ENCODE data around the gene OCA2. TPM values are rescaled to one million over a fixed set of nuclear protein-coding genes. Genes with fewer than 3 reads are reported as not detected.

OCA2 gene
- total and polyA plus RNA-seq, 2 of the 13 experiments (the other 11 are each of a cell fraction or from before 2014, with no cell fraction given) = 0.02 to 0.05 TPM

DNA sequence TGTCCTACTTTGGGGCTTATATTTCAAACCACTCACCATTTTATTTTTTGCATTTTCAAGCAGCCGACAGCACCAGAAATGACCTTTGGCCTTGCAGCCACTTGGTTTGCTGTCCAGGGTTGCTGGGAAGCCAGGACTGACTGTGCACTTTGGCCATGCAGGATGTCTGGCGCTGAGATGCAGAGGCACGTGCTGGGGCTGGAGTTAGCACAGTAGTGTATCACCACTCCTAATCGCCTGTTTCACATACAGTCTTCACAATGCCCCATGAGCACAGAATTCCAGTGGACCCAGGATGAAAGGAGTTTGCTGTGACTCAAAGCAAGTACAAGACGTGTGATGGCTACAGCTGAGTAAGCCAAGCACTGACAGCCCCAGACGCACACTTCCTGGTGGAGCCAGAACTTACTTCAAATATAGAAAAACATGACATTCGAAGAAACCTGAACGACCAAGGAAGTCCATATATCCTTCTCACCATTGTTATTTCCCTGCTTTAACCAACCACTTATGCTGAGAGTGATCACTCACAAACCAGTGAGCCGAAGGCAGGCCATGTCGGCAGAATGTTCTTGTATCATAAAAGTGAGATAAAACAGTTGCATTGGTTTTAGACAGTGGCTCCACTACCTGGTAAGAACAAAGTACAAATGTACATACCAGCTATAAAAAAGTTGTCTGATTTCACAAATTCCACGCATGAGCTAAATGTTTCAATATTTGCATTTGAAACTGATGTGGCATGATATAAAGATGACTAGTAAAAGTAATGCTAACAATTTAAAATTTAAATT lies 16.0 kb downstream of the OCA2 start (continued):
- TF ChIP-seq, protein P1, sequence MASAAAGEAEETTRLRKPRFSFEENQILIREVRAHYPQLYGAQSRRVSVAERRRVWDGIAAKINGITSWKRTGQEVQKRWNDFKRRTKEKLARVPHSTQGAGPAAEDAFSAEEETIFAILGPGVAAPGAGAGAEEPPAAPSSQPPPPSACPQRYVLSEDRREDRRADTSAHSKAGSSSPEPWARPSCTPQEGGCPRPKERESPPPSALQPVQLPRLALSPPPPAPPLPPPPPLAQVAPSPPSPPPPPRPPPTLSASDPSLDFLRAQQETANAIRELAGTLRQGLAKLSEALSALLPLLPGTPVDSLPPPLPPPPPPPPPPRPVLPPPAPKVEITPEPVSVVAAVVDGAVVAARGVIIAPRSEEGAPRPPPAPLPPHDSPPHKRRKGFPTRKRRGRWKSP (CRISPR knock-in tag; IDR thresholded peaks at IDR 0.05) = peak; percentile 39; the same call in 1 of the 2 replicates
- TF ChIP-seq ZKSCAN1 (IDR thresholded peaks at IDR 0.05; ENCODE audit: low read length) = 0 out of 2 replicates have a peak, but pooled peaks have one; percentile 56
- TF ChIP-seq ZNF766 (CRISPR knock-in tag; IDR thresholded peaks at IDR 0.05; ENCODE audit: borderline replicate concordance) = peak; percentile 70; the same call in 1 of the 2 replicates
- TF ChIP-seq MIER2 (CRISPR knock-in tag; IDR thresholded peaks at IDR 0.05) = peak; percentile 86
- TF ChIP-seq, protein P2, sequence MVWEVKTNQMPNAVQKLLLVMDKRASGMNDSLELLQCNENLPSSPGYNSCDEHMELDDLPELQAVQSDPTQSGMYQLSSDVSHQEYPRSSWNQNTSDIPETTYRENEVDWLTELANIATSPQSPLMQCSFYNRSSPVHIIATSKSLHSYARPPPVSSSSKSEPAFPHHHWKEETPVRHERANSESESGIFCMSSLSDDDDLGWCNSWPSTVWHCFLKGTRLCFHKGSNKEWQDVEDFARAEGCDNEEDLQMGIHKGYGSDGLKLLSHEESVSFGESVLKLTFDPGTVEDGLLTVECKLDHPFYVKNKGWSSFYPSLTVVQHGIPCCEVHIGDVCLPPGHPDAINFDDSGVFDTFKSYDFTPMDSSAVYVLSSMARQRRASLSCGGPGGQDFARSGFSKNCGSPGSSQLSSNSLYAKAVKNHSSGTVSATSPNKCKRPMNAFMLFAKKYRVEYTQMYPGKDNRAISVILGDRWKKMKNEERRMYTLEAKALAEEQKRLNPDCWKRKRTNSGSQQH (CRISPR knock-in tag; IDR thresholded peaks at IDR 0.05; ENCODE audit: low read depth) = no peak
- TF ChIP-seq ZNF234 (CRISPR knock-in tag; conservative IDR thresholded peaks at IDR 0.05) = no peak
- no peak for TF ChIP-seq ZBTB7B (CRISPR knock-in tag; IDR thresholded peaks at IDR 0.05)
- TF ChIP-seq, protein P3, sequence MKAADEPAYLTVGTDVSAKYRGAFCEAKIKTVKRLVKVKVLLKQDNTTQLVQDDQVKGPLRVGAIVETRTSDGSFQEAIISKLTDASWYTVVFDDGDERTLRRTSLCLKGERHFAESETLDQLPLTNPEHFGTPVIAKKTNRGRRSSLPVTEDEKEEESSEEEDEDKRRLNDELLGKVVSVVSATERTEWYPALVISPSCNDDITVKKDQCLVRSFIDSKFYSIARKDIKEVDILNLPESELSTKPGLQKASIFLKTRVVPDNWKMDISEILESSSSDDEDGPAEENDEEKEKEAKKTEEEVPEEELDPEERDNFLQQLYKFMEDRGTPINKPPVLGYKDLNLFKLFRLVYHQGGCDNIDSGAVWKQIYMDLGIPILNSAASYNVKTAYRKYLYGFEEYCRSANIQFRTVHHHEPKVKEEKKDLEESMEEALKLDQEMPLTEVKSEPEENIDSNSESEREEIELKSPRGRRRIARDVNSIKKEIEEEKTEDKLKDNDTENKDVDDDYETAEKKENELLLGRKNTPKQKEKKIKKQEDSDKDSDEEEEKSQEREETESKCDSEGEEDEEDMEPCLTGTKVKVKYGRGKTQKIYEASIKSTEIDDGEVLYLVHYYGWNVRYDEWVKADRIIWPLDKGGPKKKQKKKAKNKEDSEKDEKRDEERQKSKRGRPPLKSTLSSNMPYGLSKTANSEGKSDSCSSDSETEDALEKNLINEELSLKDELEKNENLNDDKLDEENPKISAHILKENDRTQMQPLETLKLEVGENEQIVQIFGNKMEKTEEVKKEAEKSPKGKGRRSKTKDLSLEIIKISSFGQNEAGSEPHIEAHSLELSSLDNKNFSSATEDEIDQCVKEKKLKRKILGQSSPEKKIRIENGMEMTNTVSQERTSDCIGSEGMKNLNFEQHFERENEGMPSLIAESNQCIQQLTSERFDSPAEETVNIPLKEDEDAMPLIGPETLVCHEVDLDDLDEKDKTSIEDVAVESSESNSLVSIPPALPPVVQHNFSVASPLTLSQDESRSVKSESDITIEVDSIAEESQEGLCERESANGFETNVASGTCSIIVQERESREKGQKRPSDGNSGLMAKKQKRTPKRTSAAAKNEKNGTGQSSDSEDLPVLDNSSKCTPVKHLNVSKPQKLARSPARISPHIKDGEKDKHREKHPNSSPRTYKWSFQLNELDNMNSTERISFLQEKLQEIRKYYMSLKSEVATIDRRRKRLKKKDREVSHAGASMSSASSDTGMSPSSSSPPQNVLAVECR (CRISPR knock-in tag; IDR thresholded peaks at IDR 0.05; ENCODE audit: borderline replicate concordance) = peak; percentile 29; the same call in 1 of the 2 replicates
- TF ChIP-seq, protein P4, sequence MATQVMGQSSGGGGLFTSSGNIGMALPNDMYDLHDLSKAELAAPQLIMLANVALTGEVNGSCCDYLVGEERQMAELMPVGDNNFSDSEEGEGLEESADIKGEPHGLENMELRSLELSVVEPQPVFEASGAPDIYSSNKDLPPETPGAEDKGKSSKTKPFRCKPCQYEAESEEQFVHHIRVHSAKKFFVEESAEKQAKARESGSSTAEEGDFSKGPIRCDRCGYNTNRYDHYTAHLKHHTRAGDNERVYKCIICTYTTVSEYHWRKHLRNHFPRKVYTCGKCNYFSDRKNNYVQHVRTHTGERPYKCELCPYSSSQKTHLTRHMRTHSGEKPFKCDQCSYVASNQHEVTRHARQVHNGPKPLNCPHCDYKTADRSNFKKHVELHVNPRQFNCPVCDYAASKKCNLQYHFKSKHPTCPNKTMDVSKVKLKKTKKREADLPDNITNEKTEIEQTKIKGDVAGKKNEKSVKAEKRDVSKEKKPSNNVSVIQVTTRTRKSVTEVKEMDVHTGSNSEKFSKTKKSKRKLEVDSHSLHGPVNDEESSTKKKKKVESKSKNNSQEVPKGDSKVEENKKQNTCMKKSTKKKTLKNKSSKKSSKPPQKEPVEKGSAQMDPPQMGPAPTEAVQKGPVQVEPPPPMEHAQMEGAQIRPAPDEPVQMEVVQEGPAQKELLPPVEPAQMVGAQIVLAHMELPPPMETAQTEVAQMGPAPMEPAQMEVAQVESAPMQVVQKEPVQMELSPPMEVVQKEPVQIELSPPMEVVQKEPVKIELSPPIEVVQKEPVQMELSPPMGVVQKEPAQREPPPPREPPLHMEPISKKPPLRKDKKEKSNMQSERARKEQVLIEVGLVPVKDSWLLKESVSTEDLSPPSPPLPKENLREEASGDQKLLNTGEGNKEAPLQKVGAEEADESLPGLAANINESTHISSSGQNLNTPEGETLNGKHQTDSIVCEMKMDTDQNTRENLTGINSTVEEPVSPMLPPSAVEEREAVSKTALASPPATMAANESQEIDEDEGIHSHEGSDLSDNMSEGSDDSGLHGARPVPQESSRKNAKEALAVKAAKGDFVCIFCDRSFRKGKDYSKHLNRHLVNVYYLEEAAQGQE (IDR thresholded peaks at IDR 0.05; ENCODE audit: borderline replicate concordance in 1 of 2, low read depth in 1 of 2, low read length in 2 of 2) = peak in 1 of 2 experiments; percentile 76; a peak in 3 of 4 replicates
- TF ChIP-seq BCL6 (CRISPR knock-in tag; IDR thresholded peaks at IDR 0.05) = peak; percentile 71
- TF ChIP-seq NFE2L1 (CRISPR knock-in tag; IDR thresholded peaks at IDR 0.05; ENCODE audit: borderline replicate concordance) = 0 out of 2 replicates have a peak, but pooled peaks have one; percentile 57
- TF ChIP-seq ZNF563 (CRISPR knock-in tag; IDR thresholded peaks at IDR 0.05) = no peak
- 0 out of 2 replicates have a peak, but pooled peaks have one; percentile 14 for TF ChIP-seq GABPB1 (CRISPR knock-in tag; IDR thresholded peaks at IDR 0.05)

Measured in HepG2 (cell line).